SU-DHL-6 (cell line): Measurements from ENCODE around the gene NR2F2.

ENCODE experiments used
- CTCF ChIP-seq: fragments of 200-600 bp; sonication (generic); IDR thresholded peaks from one replicate; pipeline ENCODE4 v1.5.1; 2017; ENCODE audit warnings: antibody characterized with exemption, mild to moderate bottlenecking, low read length, moderate library complexity; ENCODE audit not compliant: insufficient read depth, poor library complexity, severe bottlenecking
- EZH2phosphoT487 ChIP-seq: fragments of 200-600 bp; sonication (generic), shearing (Covaris generic); conservative IDR thresholded peaks from 2 replicates; pipeline ENCODE4 v1.6.1; 2018; ENCODE audit warnings: mild to moderate bottlenecking, antibody characterized with exemption, low read length, moderate library complexity, mixed read lengths

GRCh38 chr15:96340598-96341512 lies 10.4 kb downstream of the NR2F2 start:
- no peak for TF ChIP-seq CTCF
- no peak for TF ChIP-seq EZH2phosphoT487
